ENCODE results near the gene RHOBTB3. TPM values are rescaled to one million over a fixed set of nuclear protein-coding genes. Genes with fewer than 3 reads are reported as not detected.

RHOBTB3 gene
- total and polyA plus RNA-seq, 2 donors (not counting 3 experiments of a cell fraction or from before 2014, with no cell fraction given): 44.1 to 52.1 TPM

GRCh38 chr5:95682891-95683290 lies 48.2 kb upstream of the RHOBTB3 start, which contains the start of gene SPATA9:
SPATA9 (minus strand) TSS chr5:95682991; CDS start chr5:95682854, 137 bp downstream.
- Histone ChIP-seq H3K27ac (ENCODE audit: insufficient read depth, low read depth, low read length) (no peak within 1 kb of the TSS), H3K9me1 (replicated peaks; ENCODE audit: control insufficient read depth, extremely low read depth, insufficient read depth, low read length) (no peaks in the 10 kb centered on the region), H3K9ac (replicated peaks; ENCODE audit: extremely low read depth, insufficient read depth, low read length) (no peak within 1 kb of the TSS), H3K27me3 (ENCODE audit: control insufficient read depth in 2 of 2, insufficient read depth in 2 of 2, low read length in 2 of 2) (no peaks in the 10 kb centered on the region), H4K20me1 (replicated peaks; ENCODE audit: control insufficient read depth, extremely low read depth, insufficient read depth, low read length) (no peaks in the 10 kb centered on the region), H3K4me3 (replicated peaks in 1 of 3; ENCODE audit: insufficient read depth in 1 of 3, low read depth in 1 of 3, low read length in 3 of 3) (no peak within 1 kb of the TSS), H3K4me1 (ENCODE audit: control insufficient read depth, extremely low read depth, insufficient read depth, low read length) (peaks cover 4% of the 10 kb centered on the region), H3K36me3 (ENCODE audit: control insufficient read depth in 2 of 2, extremely low read depth in 1 of 2, insufficient read depth in 2 of 2, low read length in 2 of 2) (no peaks in the 10 kb centered on the region), H3K79me2 (ENCODE audit: control insufficient read depth, insufficient read depth, low read length) (no peaks in the 10 kb centered on the region), H3K9me3 (replicated peaks; ENCODE audit: control insufficient read depth, insufficient read depth, low read length) (no peaks in the 10 kb centered on the region), H2AFZ (ENCODE audit: low read depth, low read length) (no peak within 1 kb of the TSS), H3K4me2 (ENCODE audit: insufficient read depth, low read length) (no peak within 1 kb of the TSS)
- TF ChIP-seq FOS (IDR thresholded peaks at IDR 0.05; ENCODE audit: borderline replicate concordance, insufficient read depth, low read length): no peak
- TF ChIP-seq EZH2 (IDR thresholded peaks at IDR 0.05; ENCODE audit: borderline replicate concordance, low read depth, low read length, severe bottlenecking): no peak
- TF ChIP-seq CTCF (IDR thresholded peaks at IDR 0.05; ENCODE audit: extremely low read depth in 1 of 2, insufficient read depth in 1 of 2, low read depth in 1 of 2, low read length in 2 of 2): no peak
- no peak for TF ChIP-seq GATA2 (IDR thresholded peaks at IDR 0.05; ENCODE audit: insufficient read depth, insufficient read length, low read depth, low read length)
- no peak for TF ChIP-seq JUN (IDR thresholded peaks at IDR 0.05; ENCODE audit: borderline replicate concordance, insufficient read depth, insufficient read length, low read depth)
- POLR2A ChIA-PET: no interaction called here
- dilution Hi-C loops (cut with MboI; ENCODE audit: extremely low pct_ligation_motif_present, low sequenced_read_pairs): no loop called here
- CTCF ChIA-PET: no interaction called here
- no peak for FAIRE-seq
- no peak for DNase-seq (ENCODE audit: low read depth, low spot score)
- intact Hi-C loops (cut with micrococcal nuclease): no loop called here
- BruUV-seq (replicated peaks): no TSS peak

- H3K4me1 ChIP-seq (ENCODE audit: control insufficient read depth, extremely low read depth, insufficient read depth, low read length): peaks cover 4% of the 10 kb centered on the region
- no peak overlapping the region for H3K27ac ChIP-seq (ENCODE audit: insufficient read depth, low read depth, low read length)
- no peak overlapping the region for H3K9ac ChIP-seq (replicated peaks; ENCODE audit: extremely low read depth, insufficient read depth, low read length)
- POLR2A ChIA-PET: no interaction called here
- H3K9me3 ChIP-seq (replicated peaks; ENCODE audit: control insufficient read depth, insufficient read depth, low read length): no peaks in the 10 kb centered on the region
- no peak overlapping the region for H3K4me2 ChIP-seq (ENCODE audit: insufficient read depth, low read length)
- H3K36me3 ChIP-seq (ENCODE audit: control insufficient read depth in 2 of 2, extremely low read depth in 1 of 2, insufficient read depth in 2 of 2, low read length in 2 of 2): no peaks in the 10 kb centered on the region
- H3K27me3 ChIP-seq (ENCODE audit: control insufficient read depth in 2 of 2, insufficient read depth in 2 of 2, low read length in 2 of 2): no peaks in the 10 kb centered on the region
- BruUV-seq (replicated peaks): no TSS peak
- dilution Hi-C loops (cut with MboI; ENCODE audit: extremely low pct_ligation_motif_present, low sequenced_read_pairs) (no loop called here), intact Hi-C loops (cut with micrococcal nuclease) (no loop called here)
- CTCF ChIA-PET: no interaction called here
- no peak overlapping the region for H2AFZ ChIP-seq (ENCODE audit: low read depth, low read length)
- no peaks in the 10 kb centered on the region for H3K9me1 ChIP-seq (replicated peaks; ENCODE audit: control insufficient read depth, extremely low read depth, insufficient read depth, low read length)
- H4K20me1 ChIP-seq (replicated peaks; ENCODE audit: control insufficient read depth, extremely low read depth, insufficient read depth, low read length): no peaks in the 10 kb centered on the region
- no peak for FAIRE-seq
- no peaks in the 10 kb centered on the region for H3K79me2 ChIP-seq (ENCODE audit: control insufficient read depth, insufficient read depth, low read length)
- no peak overlapping the region for H3K4me3 ChIP-seq (replicated peaks in 1 of 3; ENCODE audit: insufficient read depth in 1 of 3, low read depth in 1 of 3, low read length in 3 of 3)
- no peak for TF ChIP-seq POLR2AphosphoS5 (IDR thresholded peaks at IDR 0.05; ENCODE audit: insufficient read depth, low read depth, low read length)
- DNase-seq (ENCODE audit: low read depth, low spot score): no peak
Measured at GRCh38 chr5:95684361-95684760, 46.8 kb upstream of the RHOBTB3 start.

All from endothelial cell of umbilical vein (primary cell).